PFSK-1 (cell line): ENCODE results near the gene IL3.

Experiments
- FOXP2 ChIP-seq: optimal IDR thresholded peaks from 2 replicates; pipeline ENCODE3; 2011; ENCODE audit warnings: borderline replicate concordance, control low read depth, inconsistent platforms; ENCODE audit not compliant: insufficient read depth; ENCODE audit errors: extremely low read length, extremely low read depth
- POLR2AphosphoS5 ChIP-seq: IDR thresholded peaks from 2 replicates; pipeline ENCODE4 v1.6.1; 2012; ENCODE audit warnings: low read depth, mild to moderate bottlenecking, control low read depth, low read length, moderate library complexity
- SIN3A ChIP-seq: IDR thresholded peaks from 2 replicates; pipeline ENCODE4 v1.6.1; 2012; ENCODE audit warnings: mild to moderate bottlenecking, low read length, moderate library complexity, borderline replicate concordance; ENCODE audit not compliant: insufficient read depth
- TAF1 ChIP-seq: IDR thresholded peaks from 2 replicates; pipeline ENCODE4 v1.6.1; 2012; ENCODE audit warnings: low read length, control low read depth, borderline replicate concordance; ENCODE audit not compliant: insufficient read depth
- TF ChIP-seq, protein P1 (sequence below), 2 experiments: IDR thresholded peaks; 2 replicates each; pipeline versions ENCODE4 v1.6.1 to v1.8.0; 2011 to 2012; ENCODE audit warnings: low read depth in 2 of 2, low read length in 2 of 2, control low read depth in 1 of 2, inconsistent platforms in 1 of 2, mild to moderate bottlenecking in 1 of 2, moderate library complexity in 1 of 2; ENCODE audit not compliant: insufficient read depth in 1 of 2

Gene IL3

DNA sequence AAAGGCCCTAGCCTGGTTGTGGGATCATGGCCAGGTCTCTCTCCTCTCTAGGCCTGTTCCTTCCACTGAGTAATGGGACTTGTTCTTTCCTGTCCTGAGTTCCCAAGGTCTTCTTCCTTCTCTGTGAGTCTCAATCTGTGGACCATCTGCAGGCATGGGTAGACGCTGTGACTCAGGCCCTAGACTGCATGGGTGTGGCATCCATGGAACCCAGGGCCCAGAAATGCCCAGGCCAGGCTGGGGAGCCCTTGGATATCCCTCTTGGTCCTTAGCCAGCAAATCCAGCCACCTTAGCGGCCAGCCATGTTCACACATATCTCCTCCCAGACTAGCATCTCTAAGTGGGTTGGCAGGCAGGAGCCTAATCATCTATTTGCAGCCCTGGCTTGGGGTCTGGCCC lies 46.7 kb upstream of the IL3 start:
- no peak for TF ChIP-seq TAF1
- TF ChIP-seq SIN3A, result no peak
- TF ChIP-seq, protein P1, sequence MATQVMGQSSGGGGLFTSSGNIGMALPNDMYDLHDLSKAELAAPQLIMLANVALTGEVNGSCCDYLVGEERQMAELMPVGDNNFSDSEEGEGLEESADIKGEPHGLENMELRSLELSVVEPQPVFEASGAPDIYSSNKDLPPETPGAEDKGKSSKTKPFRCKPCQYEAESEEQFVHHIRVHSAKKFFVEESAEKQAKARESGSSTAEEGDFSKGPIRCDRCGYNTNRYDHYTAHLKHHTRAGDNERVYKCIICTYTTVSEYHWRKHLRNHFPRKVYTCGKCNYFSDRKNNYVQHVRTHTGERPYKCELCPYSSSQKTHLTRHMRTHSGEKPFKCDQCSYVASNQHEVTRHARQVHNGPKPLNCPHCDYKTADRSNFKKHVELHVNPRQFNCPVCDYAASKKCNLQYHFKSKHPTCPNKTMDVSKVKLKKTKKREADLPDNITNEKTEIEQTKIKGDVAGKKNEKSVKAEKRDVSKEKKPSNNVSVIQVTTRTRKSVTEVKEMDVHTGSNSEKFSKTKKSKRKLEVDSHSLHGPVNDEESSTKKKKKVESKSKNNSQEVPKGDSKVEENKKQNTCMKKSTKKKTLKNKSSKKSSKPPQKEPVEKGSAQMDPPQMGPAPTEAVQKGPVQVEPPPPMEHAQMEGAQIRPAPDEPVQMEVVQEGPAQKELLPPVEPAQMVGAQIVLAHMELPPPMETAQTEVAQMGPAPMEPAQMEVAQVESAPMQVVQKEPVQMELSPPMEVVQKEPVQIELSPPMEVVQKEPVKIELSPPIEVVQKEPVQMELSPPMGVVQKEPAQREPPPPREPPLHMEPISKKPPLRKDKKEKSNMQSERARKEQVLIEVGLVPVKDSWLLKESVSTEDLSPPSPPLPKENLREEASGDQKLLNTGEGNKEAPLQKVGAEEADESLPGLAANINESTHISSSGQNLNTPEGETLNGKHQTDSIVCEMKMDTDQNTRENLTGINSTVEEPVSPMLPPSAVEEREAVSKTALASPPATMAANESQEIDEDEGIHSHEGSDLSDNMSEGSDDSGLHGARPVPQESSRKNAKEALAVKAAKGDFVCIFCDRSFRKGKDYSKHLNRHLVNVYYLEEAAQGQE (IDR thresholded peaks at IDR 0.05; ENCODE audit: insufficient read depth in 1 of 2, low read depth in 2 of 2, low read length in 2 of 2), result no peak
- no peak for TF ChIP-seq POLR2AphosphoS5
- TF ChIP-seq FOXP2, result no peak

DNA sequence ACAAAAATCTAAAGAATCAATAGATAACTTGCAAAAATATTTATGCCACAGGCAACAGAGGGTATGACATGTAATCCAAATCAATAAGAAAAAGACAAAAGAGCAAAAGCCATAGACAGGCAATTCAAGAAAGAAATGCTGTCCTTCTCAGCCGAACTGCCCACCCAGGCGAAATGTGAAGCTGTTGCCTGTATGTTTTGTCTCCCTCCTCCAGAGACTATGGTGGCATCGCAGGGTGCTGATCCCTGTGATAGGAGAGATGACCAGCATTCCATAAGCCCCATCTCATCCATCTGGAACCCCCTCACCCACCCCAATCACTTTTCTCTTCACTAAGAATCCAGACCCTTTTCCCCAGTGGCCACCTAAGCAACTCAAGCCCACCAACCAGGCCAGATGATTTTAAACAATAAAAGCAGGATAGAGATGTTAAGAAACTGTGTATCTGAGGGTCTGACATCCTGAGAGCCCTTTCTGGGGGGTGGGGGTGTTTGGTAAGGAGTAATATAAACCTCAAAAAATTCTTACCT lies 43.7 kb upstream of the IL3 start:
- TF ChIP-seq POLR2AphosphoS5, result no peak
- TF ChIP-seq FOXP2, result no peak
- no peak for TF ChIP-seq SIN3A
- no peak for TF ChIP-seq TAF1
- TF ChIP-seq, protein P1 (IDR thresholded peaks at IDR 0.05; ENCODE audit: insufficient read depth in 1 of 2, low read depth in 2 of 2, low read length in 2 of 2), result no peak

DNA sequence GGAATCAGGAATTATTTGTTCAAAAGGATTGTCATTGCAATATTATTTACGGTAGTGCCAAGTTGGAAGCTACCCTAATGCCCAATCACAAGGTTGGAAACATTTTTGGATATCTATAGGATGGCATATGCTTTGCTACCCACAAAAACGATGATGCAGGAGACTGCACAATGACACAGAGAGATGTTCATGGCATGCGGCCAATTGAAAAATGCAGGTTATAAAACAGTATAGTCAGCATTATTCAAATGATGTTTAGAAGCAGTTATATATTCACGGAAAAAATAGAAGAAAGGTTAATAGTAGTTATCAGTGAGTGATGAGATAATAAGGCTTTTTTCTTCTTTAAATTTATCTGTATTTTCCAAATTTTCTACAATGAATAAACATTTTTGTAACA lies 43.1 kb upstream of the IL3 start:
- TF ChIP-seq FOXP2 (no peak), SIN3A (no peak), TAF1 (no peak), POLR2AphosphoS5 (no peak)
- TF ChIP-seq, protein P1 (IDR thresholded peaks at IDR 0.05; ENCODE audit: insufficient read depth in 1 of 2, low read depth in 2 of 2, low read length in 2 of 2), result no peak

DNA sequence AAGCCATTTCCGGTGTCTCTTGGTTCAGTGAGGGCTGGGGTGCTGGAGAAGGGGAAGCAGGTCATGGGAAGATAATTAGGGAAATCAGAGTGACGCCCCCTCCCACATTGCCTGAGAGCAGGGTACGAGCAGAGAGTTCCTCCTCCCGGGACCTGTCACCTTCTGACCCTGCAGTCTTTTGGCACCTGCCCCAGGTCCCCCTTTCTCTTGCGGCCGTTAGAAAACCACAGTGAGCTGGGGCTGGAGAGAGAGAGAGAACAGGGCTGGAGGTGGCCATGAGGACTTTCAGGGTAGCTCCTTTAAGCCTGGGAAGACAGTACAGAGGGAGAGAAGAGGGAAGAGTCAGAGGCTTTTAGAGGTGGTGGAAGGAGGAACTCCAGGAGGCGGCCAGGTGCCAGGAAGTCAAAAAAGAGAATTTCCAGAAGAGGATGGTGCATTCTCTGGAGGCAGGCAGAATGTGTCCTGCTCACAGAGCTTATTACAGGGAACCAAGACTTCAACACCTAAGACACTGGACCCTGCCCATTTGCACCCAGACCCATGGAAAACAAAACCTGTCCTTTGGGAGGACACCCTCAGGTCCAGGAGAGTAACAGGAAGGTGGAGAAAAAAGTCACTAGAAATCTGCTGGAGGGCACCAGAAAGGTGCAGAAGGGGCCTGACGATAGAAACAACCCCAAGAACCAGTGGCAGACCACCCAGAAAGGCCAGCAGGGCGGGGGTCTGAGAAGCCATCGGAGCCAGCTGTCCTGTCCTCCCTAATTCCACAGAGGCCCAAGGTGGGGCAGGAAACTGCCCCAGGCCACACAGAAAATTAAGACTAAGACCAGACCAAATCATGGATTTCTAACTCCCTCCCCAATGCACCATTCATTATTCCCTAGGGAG lies 42.5 kb upstream of the IL3 start:
- TF ChIP-seq, protein P1 (IDR thresholded peaks at IDR 0.05; ENCODE audit: insufficient read depth in 1 of 2, low read depth in 2 of 2, low read length in 2 of 2), result no peak
- no peak for TF ChIP-seq POLR2AphosphoS5
- no peak for TF ChIP-seq TAF1
- TF ChIP-seq SIN3A, result no peak
- no peak for TF ChIP-seq FOXP2
